Thoracic aorta (tissue), 2 donors: ENCODE data around the gene SLIRP. TPM values are rescaled to one million over a fixed set of nuclear protein-coding genes. Genes with fewer than 3 reads are reported as not detected.

ENCODE experiments used
- ATAC-seq: fragments of 150-250 bp; one replicate; pipeline ENCODE4 v1.8.0; 2017; ENCODE audit warnings: low read depth; ENCODE audit not compliant: insufficient number of reproducible peaks, low FRiP score
- DNase-seq: peaks from one replicate; pipeline ENCODE4 v3.0.0-alpha.2; 2020; ENCODE audit warnings: low spot score
- H3K27ac ChIP-seq, 2 donors: fragments of 200-600 bp; sonication (generic); 1 replicate in 1 of 2; 2 replicates in 1 of 2; pipeline ENCODE4 v1.5.1; 2016; ENCODE audit warnings: mild to moderate bottlenecking in 2 of 2, moderate library complexity in 2 of 2
- H3K27me3 ChIP-seq: fragments of 200-600 bp; sonication (generic); replicated peaks from 2 replicates; pipeline ENCODE4 v1.6.0; 2016; ENCODE audit warnings: mild to moderate bottlenecking; ENCODE audit not compliant: insufficient read depth
- H3K36me3 ChIP-seq: fragments of 200-600 bp; sonication (generic); one replicate; pipeline ENCODE4 v1.5.1; 2016
- H3K4me1 ChIP-seq, 2 donors: fragments of 200-600 bp; sonication (generic); 1 replicate in 1 of 2; 2 replicates in 1 of 2; pipeline versions ENCODE4 v1.5.1 to v1.6.0; 2016; ENCODE audit warnings: low read depth in 2 of 2, mild to moderate bottlenecking in 1 of 2; ENCODE audit not compliant: control insufficient read depth in 1 of 2
- H3K4me3 ChIP-seq: fragments of 200-600 bp; sonication (generic); 2 replicates; pipeline ENCODE4 v1.5.1; 2016; ENCODE audit warnings: mild to moderate bottlenecking
- H3K9me3 ChIP-seq: fragments of 200-600 bp; sonication (generic); 2 replicates; pipeline ENCODE4 v1.5.1; 2016
- CTCF ChIP-seq: fragments of 200-600 bp; sonication (generic); IDR thresholded peaks from one replicate; pipeline ENCODE4 v1.5.1; 2019; ENCODE audit warnings: antibody characterized with exemption
- total RNA-seq, 2 donors: library from RNA; depleted of rRNA; stranded (reverse); fragments of >200 nt; gene quantifications; one replicate each; pipeline versions ENCODE4 v1.1.0 to v1.2.3, GENCODE V29; 2016

SLIRP gene
- total RNA-seq, 2 donors from 2014 or later, result 260 to 347 TPM

DNA sequence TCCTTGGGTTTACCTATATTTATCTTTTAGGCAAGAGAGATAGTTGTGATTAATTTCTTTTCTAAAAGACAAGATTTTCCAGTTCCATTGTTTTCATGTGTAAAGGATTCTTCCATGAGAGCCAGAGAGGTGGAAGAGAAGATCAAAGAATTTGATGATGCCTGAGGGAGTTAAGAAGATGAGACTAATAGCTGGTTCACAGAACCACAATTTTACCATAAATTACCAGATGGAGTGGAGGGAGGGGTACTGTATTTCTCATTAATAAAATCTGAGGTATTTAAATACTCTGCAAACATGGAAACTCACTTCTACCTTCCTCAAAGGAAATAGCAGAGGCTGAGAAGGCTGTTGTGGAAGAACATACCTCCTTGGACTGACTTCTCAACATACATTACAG, 34.7 kb upstream of the SLIRP start:
- Histone ChIP-seq H3K9me3 (no peaks in the 10 kb centered on the region), H3K36me3 (peaks cover 33% of the 10 kb centered on the region), H3K4me1 (no peaks in the 10 kb centered on the region), H3K27me3 (no peaks in the 10 kb centered on the region), H3K27ac (no peak overlapping the region), H3K4me3 (no peak overlapping the region)
- TF ChIP-seq CTCF, result no peak
- no peak for DNase-seq
- ATAC-seq, result no peak

DNA sequence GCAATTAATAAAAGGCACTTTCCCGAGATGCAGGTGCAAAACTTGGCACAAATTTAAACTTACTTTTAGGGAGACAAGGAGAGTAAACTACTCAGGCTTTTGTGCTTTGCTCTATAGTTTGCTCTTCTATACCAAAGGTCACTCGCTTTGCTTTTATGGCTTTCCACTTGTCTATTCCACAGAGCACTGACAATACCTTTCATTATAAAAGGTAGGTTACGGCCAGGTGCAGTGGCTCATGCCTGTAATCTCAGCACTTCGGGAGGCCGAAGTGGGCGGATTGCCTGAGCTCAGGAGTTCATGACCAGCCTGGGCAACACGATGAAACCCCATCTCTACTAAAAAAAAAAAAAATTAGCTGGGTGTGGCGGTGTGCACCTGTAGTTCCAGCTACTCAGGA, 33.0 kb upstream of the SLIRP start:
- DNase-seq, result no peak
- Histone ChIP-seq H3K36me3 (peaks cover 36% of the 10 kb centered on the region), H3K27me3 (no peaks in the 10 kb centered on the region), H3K9me3 (no peaks in the 10 kb centered on the region), H3K4me3 (no peak overlapping the region), H3K4me1 (no peaks in the 10 kb centered on the region), H3K27ac (no peak overlapping the region)
- no peak for ATAC-seq
- no peak for TF ChIP-seq CTCF

GRCh38 chr14:77681196-77682157, 26.4 kb upstream of the SLIRP start:
- ATAC-seq (no peak), DNase-seq (no peak)
- TF ChIP-seq CTCF, result no peak
- peak overlapping the region in 1 of 2 donors; percentile 10 for H3K27ac ChIP-seq
- H3K4me1 ChIP-seq, result peaks cover 0 to 12% of the 10 kb centered on the region in 2 donors
- peaks cover 7% of the 10 kb centered on the region for H3K36me3 ChIP-seq
- no peaks in the 10 kb centered on the region for H3K9me3 ChIP-seq
- H3K4me3 ChIP-seq, result no peak overlapping the region
- H3K27me3 ChIP-seq, result no peaks in the 10 kb centered on the region

GRCh38 chr14:77682158-77682553, 25.7 kb upstream of the SLIRP start:
- Histone ChIP-seq H3K4me1 (peaks cover 0 to 12% of the 10 kb centered on the region in 2 donors), H3K27ac (peak overlapping the region in 1 of 2 donors; percentile 10), H3K36me3 (peaks cover 7% of the 10 kb centered on the region), H3K27me3 (no peaks in the 10 kb centered on the region), H3K4me3 (no peak overlapping the region), H3K9me3 (no peaks in the 10 kb centered on the region)
- no peak for ATAC-seq
- TF ChIP-seq CTCF, result no peak
- no peak for DNase-seq

DNA sequence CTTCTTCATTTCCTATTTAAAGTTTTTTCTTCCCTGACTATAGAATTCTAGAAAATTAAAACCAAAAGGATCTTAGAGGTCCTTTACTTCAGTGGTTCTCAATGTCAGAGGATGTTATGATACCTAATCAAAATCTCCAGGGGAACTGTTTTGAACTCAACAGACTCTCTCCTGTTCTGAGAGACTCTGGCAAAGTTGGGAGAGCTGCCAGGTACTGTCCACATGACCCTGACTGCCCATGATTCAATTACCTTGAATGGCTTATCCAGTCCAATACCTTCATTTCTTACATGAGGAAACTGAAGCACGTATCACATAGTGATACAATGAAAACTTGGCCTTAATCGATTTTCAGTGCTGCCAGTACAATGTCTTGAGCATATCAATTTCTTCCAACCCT, 16.6 kb upstream of the SLIRP start:
- TF ChIP-seq CTCF, result no peak
- ATAC-seq (no peak), DNase-seq (no peak)
- H3K27me3 ChIP-seq, result no peaks in the 10 kb centered on the region
- peaks cover 24% of the 10 kb centered on the region for H3K36me3 ChIP-seq
- H3K9me3 ChIP-seq, result no peaks in the 10 kb centered on the region
- H3K27ac ChIP-seq, result no peak overlapping the region
- H3K4me3 ChIP-seq, result no peak overlapping the region
- H3K4me1 ChIP-seq, result no peaks in the 10 kb centered on the region
